T-helper 17 cell (primary cell): Measurements from ENCODE around the gene PMEPA1. TPM values are rescaled to one million over a fixed set of nuclear protein-coding genes. Genes with fewer than 3 reads are reported as not detected.

ENCODE experiments used
- ATAC-seq: fragments of 150-1000 bp; cut with Tn5 transposase; 2 replicates; pipeline ENCODE4 v1.10.0; 2021; ENCODE audit warnings: mild to moderate bottlenecking, moderate library complexity
- DNase-seq, 3 donors: peaks; one replicate each; pipeline versions ENCODE4 v3.0.0 to v3.0.0-alpha.2; 2020 to 2021
- H3K9me3 ChIP-seq: one replicate; pipeline ENCODE4 v1.7.0; 2013; ENCODE audit warnings: low read length, mild to moderate bottlenecking; ENCODE audit not compliant: control insufficient read depth, poor library complexity, severe bottlenecking
- H3K27ac Mint-ChIP-seq: one replicate; pipeline ENCODE4 v1.8.0; 2022; ENCODE audit warnings: mild to moderate bottlenecking, moderate library complexity, mixed read lengths
- H3K27me3 Mint-ChIP-seq: one replicate; pipeline ENCODE4 v1.8.0; 2022; ENCODE audit warnings: mixed read lengths
- H3K36me3 Mint-ChIP-seq: one replicate; pipeline ENCODE4 v1.8.0; 2022; ENCODE audit warnings: low read depth, mixed read lengths
- H3K4me1 Mint-ChIP-seq: one replicate; pipeline ENCODE4 v1.8.0; 2022; ENCODE audit warnings: mild to moderate bottlenecking, mixed read lengths
- H3K4me3 Mint-ChIP-seq: one replicate; pipeline ENCODE4 v1.8.0; 2022; ENCODE audit warnings: mild to moderate bottlenecking, moderate library complexity, mixed read lengths
- total RNA-seq, 4 donors: library from RNA in 2 of 4; stranded (reverse) in 2 of 4; gene quantifications; one replicate each; pipeline ENCODE4 v1.2.3 and lab custom pipeline; 2022 to 2026

The PMEPA1 gene
- total RNA-seq, 2 donors from 2014 or later, result 4.5 to 5.8 TPM

DNA sequence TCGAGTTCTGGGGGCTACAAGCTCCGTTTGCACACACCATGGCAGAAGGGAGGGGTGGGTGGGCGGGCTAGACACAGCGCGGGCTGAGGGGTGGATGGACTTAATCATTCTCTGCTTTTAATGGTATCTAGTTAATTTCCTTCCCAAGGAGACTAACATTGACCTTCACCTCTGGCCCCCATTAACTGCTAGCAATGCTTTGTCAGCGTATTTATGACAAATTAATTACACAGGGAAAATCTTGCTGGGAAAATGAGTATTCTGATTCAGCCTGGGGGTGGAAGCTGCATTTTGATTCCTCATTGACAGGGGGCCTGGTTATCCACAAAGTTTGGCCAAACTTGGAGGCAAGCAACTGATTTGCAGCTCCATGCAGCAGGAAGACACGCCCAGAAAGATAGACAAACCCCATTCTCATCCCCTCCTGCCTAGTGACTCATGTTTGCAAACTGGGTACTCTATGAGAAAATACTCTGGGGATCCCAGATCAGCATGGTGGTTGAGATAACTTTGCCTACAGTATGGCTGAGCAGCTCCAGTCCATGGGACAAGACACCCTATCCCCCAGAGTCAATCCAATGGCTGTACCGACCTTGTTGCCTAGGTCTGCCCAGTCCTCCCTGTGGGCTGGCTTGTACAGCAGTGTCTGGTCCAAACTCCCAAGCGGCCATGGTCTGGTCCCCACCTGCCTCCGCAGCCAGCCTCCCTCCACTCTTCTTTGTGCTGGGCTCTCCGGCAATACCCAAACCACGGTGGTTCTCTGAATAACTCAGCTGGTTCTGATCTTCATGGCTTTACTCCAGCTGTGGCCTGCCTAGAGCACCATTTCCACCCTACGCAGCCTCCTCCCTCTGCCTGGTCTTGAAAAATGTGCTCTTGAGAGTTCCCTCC lies 109.2 kb downstream of the PMEPA1 start:
- H3K9me3 ChIP-seq, result no peaks in the 10 kb centered on the region
- H3K4me1 Mint-ChIP-seq, result peaks cover 14% of the 10 kb centered on the region
- H3K27ac Mint-ChIP-seq, result no peak overlapping the region
- DNase-seq (no peak), ATAC-seq (no peak)
- H3K4me3 Mint-ChIP-seq, result peak overlapping the region; percentile 28
- H3K27me3 Mint-ChIP-seq, result no peaks in the 10 kb centered on the region
- H3K36me3 Mint-ChIP-seq, result no peaks in the 10 kb centered on the region

DNA sequence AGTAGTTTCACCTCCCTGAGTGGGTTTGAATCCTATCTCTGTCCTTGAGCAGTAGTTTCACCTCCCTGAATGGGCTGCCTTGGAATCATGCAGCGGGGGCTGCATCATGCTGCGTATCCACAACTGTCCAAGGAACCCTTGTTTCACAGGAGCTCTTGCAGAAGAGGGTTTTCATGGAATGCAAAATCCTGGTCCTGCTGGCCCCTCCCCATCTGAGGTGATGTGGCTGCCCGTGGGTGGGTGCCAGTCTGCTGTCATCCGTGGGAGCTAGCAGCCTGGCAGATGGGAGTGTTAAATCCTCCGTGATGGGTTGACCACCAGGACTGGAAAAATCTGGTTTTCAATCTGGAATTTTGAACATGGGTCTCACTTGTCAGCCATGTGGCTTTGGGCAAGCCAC lies 111.3 kb downstream of the PMEPA1 start:
- H3K27me3 Mint-ChIP-seq, result no peaks in the 10 kb centered on the region
- no peak for DNase-seq
- no peak overlapping the region for H3K27ac Mint-ChIP-seq
- H3K36me3 Mint-ChIP-seq, result no peaks in the 10 kb centered on the region
- no peak overlapping the region for H3K4me3 Mint-ChIP-seq
- H3K4me1 Mint-ChIP-seq, result peaks cover 8% of the 10 kb centered on the region
- no peak for ATAC-seq
- H3K9me3 ChIP-seq, result no peaks in the 10 kb centered on the region

Other genes starting within 250 kb of the PMEPA1 start
- not detected for gene CTCFL, start 184.9 kb downstream of the PMEPA1 start, total RNA-seq
- gene PCK1, start 148.9 kb downstream of the PMEPA1 start, total RNA-seq, result not detected
- 10 to 100 TPM; 38.6 to 41.0 TPM for gene ZBP1, start 89.6 kb downstream of the PMEPA1 start, total RNA-seq